Stomach (tissue), 9 donors: ENCODE results near the gene CACNA2D2. TPM values are rescaled to one million over a fixed set of nuclear protein-coding genes. Genes with fewer than 3 reads are reported as not detected.

ENCODE experiments used
- DNase-seq, 2 donors: peaks; one replicate each; pipeline versions ENCODE4 v3.0.0 to v3.0.0-alpha.2; 2013 to 2019
- H3K27ac ChIP-seq, 5 donors: fragments of 200-600 bp in 4 of 5; sonication (generic) in 4 of 5; one replicate each; pipeline ENCODE4 v1.5.1; 2013 to 2019; ENCODE audit warnings: mild to moderate bottlenecking in 1 of 5, moderate library complexity in 1 of 5
- H3K27me3 ChIP-seq, 3 donors: fragments of 200-600 bp; sonication (generic); one replicate each; pipeline ENCODE4 v1.5.1; 2017 to 2019; ENCODE audit warnings: mixed run types in 1 of 3
- H3K36me3 ChIP-seq, 4 donors: fragments of 200-600 bp; sonication (generic); 1 replicate in 3 of 4; 2 replicates in 1 of 4; pipeline ENCODE4 v1.5.1; 2016 to 2019
- H3K4me1 ChIP-seq, 4 donors: fragments of 200-600 bp; sonication (generic); one replicate each; pipeline ENCODE4 v1.5.1; 2016 to 2019
- H3K4me3 ChIP-seq, 4 donors: fragments of 200-600 bp; sonication (generic) in 3 of 4; one replicate each; pipeline ENCODE4 v1.5.1; 2016 to 2019; ENCODE audit warnings: mild to moderate bottlenecking in 1 of 4
- H3K9me3 ChIP-seq, 4 donors: fragments of 200-600 bp; sonication (generic); one replicate each; pipeline ENCODE4 v1.5.1; 2016 to 2019
- CTCF ChIP-seq, 7 experiments: fragments of 450-650 bp in 4 of 7; fragments of 200-600 bp in 3 of 7; sonication (generic) in 3 of 7; IDR thresholded peaks; one replicate each; pipeline ENCODE4 v1.5.1; 2016 to 2019; ENCODE audit warnings: antibody characterized with exemption in 7 of 7, control low read depth in 2 of 7, mild to moderate bottlenecking in 1 of 7
- EP300 ChIP-seq: sonication (generic); formaldehyde crosslinking; IDR thresholded peaks from one replicate; pipeline ENCODE4 v1.6.1; 2017; ENCODE audit warnings: antibody characterized with exemption
- POLR2A ChIP-seq, 4 donors: fragments of 450-650 bp; IDR thresholded peaks; one replicate each; pipeline ENCODE4 v1.6.1; 2016; ENCODE audit warnings: antibody characterized with exemption in 4 of 4, control low read depth in 2 of 4, mild to moderate bottlenecking in 1 of 4, moderate library complexity in 1 of 4
- POLR2AphosphoS5 ChIP-seq, 3 donors: sonication (generic); formaldehyde crosslinking; IDR thresholded peaks; one replicate each; pipeline ENCODE4 v1.6.1; 2016; ENCODE audit warnings: antibody characterized with exemption in 3 of 3
- WGBS, 5 donors: extraction: QIAGEN DNeasy Blood & Tissue Kit in 3 of 5; methylation state at CpG; one replicate each; pipeline versions ENCODE4 v1.1.5 to v1.1.7; 2013 to 2018; 5-methylcytosine and 5-hydroxymethylcytosine counted together
- intact Hi-C: fragments of 100-400 bp; cut with DNase I; formaldehyde crosslinking; loops from one replicate; pipeline ENCODE4 v1.15.1; 2023; ENCODE audit warnings: low total_unique reads
- polyA plus RNA-seq, 3 donors: library from polyadenylated mRNA; stranded (reverse); fragments of 200-250 nt; gene quantifications; one replicate each; pipeline ENCODE4 v1.2.3, GENCODE V29; 2013
- total RNA-seq, 5 donors: library from RNA; depleted of rRNA; stranded (reverse); fragments of >200 nt; gene quantifications; one replicate each; pipeline versions ENCODE4 v1.1.0 to v1.2.3, GENCODE V29; 2014 to 2016
- donor health status: healthy with polysubstance abuse.
- donor health status: Bipolar disorder and iron deficiency.
- donor health status: healthy.

The CACNA2D2 gene
- total and polyA plus RNA-seq, 8 donors = 0.92 to 45.8 (median 1.9) TPM

GRCh38 chr3:50396502-50396901, 106.9 kb downstream of the CACNA2D2 start:
- TF ChIP-seq POLR2A (IDR thresholded peaks at IDR 0.05) (no peak), EP300 (no peak), CTCF (IDR thresholded peaks at IDR 0.05) (no peak), POLR2AphosphoS5 (IDR thresholded peaks at IDR 0.05) (no peak)
- 72 to 86% (median 81%) methylated on average over 10 of the region's 10 CpGs for whole genome bisulfite sequencing, 5 donors
- Histone ChIP-seq H3K36me3 (no peaks in the 10 kb centered on the region), H3K27me3 (no peaks in the 10 kb centered on the region), H3K4me3 (no peak overlapping the region), H3K9me3 (no peaks in the 10 kb centered on the region), H3K27ac (no peak overlapping the region), H3K4me1 (peaks cover 0 to under 1% (median under 1%) of the 10 kb centered on the region in 4 donors)
- intact Hi-C loops = no loop called here
- peak; percentile 27 to 46 for DNase-seq

GRCh38 chr3:50395070-50395860, 108.2 kb downstream of the CACNA2D2 start:
- no peaks in the 10 kb centered on the region for H3K27me3 ChIP-seq
- H3K36me3 ChIP-seq = no peaks in the 10 kb centered on the region
- 73 to 83% (median 79%) methylated on average over 10 of the region's 10 CpGs for WGBS, 5 donors
- peaks cover 4 to 13% (median 10%) of the 10 kb centered on the region in 4 donors for H3K4me1 ChIP-seq
- H3K27ac ChIP-seq = no peak overlapping the region
- DNase-seq = peak in 1 of 2 donors; percentile 42
- no peaks in the 10 kb centered on the region for H3K9me3 ChIP-seq
- H3K4me3 ChIP-seq = no peak overlapping the region
- TF ChIP-seq CTCF (IDR thresholded peaks at IDR 0.05) = no peak
- TF ChIP-seq POLR2A (IDR thresholded peaks at IDR 0.05) = no peak
- no peak for TF ChIP-seq POLR2AphosphoS5 (IDR thresholded peaks at IDR 0.05)
- TF ChIP-seq EP300 = no peak
- intact Hi-C loops = no loop called here

GRCh38 chr3:50393061-50393460, 110.4 kb downstream of the CACNA2D2 start:
- no peak for TF ChIP-seq POLR2AphosphoS5 (IDR thresholded peaks at IDR 0.05)
- Histone ChIP-seq H3K4me3 (no peak overlapping the region), H3K9me3 (no peaks in the 10 kb centered on the region), H3K4me1 (peaks cover 4 to 14% (median 10%) of the 10 kb centered on the region in 4 donors), H3K27me3 (no peaks in the 10 kb centered on the region), H3K27ac (no peak overlapping the region), H3K36me3 (no peaks in the 10 kb centered on the region)
- intact Hi-C loops = no loop called here
- 86 to 95% (median 92%) methylated on average over 4 to 5 of the region's 5 CpGs for WGBS, 5 donors
- DNase-seq = no peak

GRCh38 chr3:50392101-50392715, 111.2 kb downstream of the CACNA2D2 start:
- Histone ChIP-seq H3K36me3 (no peaks in the 10 kb centered on the region), H3K4me3 (no peak overlapping the region), H3K4me1 (peaks cover 4 to 14% (median 10%) of the 10 kb centered on the region in 4 donors), H3K27me3 (no peaks in the 10 kb centered on the region), H3K9me3 (no peaks in the 10 kb centered on the region), H3K27ac (no peak overlapping the region)
- intact Hi-C loops = no loop called here
- no peak for TF ChIP-seq POLR2A (IDR thresholded peaks at IDR 0.05)
- TF ChIP-seq POLR2AphosphoS5 (IDR thresholded peaks at IDR 0.05) = no peak
- TF ChIP-seq EP300 = no peak
- TF ChIP-seq CTCF (IDR thresholded peaks at IDR 0.05) = no peak
- no peak for DNase-seq
- 56 to 68% (median 62%) methylated on average over 2 to 5 of the region's 5 CpGs for WGBS, 5 donors
